HG03469 (cell line): ENCODE data around the gene RTP5.
A peak's percentile ranks its signal among the peaks of the same experiment; 100 is the strongest.
"Not testable (repeated sequence)": the region's sequence is repeated elsewhere in the genome, so short reads cannot be mapped to it uniquely, and the experiment has no call there.

Experiments used
- ATAC-seq: cut with Tn5 transposase; IDR thresholded peaks from one replicate; pipeline ENCODE4 v1.9.1; 2021; ENCODE audit warnings: mild to moderate bottlenecking, moderate library complexity, moderate number of reproducible peaks; ENCODE audit not compliant: unreplicated experiment

RTP5 gene

GRCh38 chr2:241870081-241870541, 582 bp downstream of the RTP5 start:
- no peak for ATAC-seq

- no peak for ATAC-seq
These were observed 1.3 kb downstream of the RTP5 start for GRCh38 chr2:241870611-241871537.

GRCh38 chr2:241871538-241872312, 2.2 kb downstream of the RTP5 start:
- no peak for ATAC-seq

- ATAC-seq = no peak
These were observed 2.7 kb downstream of the RTP5 start for GRCh38 chr2:241872313-241872642.

GRCh38 chr2:241873081-241873802, 3.7 kb downstream of the RTP5 start:
- ATAC-seq = no peak

GRCh38 chr2:241873803-241874110, 4.2 kb downstream of the RTP5 start:
- no peak for ATAC-seq

GRCh38 chr2:241874277-241874925, 4.9 kb downstream of the RTP5 start:
- no peak for ATAC-seq

GRCh38 chr2:241875754-241876527, 6.4 kb downstream of the RTP5 start:
- ATAC-seq = not testable (repeated sequence)

GRCh38 chr2:241876528-241877196, 7.1 kb downstream of the RTP5 start:
- no peak for ATAC-seq

- no peak for ATAC-seq
These were observed 7.7 kb downstream of the RTP5 start for GRCh38 chr2:241877197-241877685.

- no peak for ATAC-seq
These were observed 8.8 kb downstream of the RTP5 start for GRCh38 chr2:241877989-241878970.

GRCh38 chr2:241879326-241879725, 9.8 kb downstream of the RTP5 start:
- no peak for ATAC-seq

GRCh38 chr2:241880311-241881073, 11.0 kb downstream of the RTP5 start:
- ATAC-seq = no peak

- ATAC-seq = peak; percentile 30
These were observed 12.6 kb downstream of the RTP5 start for GRCh38 chr2:241882091-241882625.

- no peak for ATAC-seq
These were observed 15.4 kb downstream of the RTP5 start for GRCh38 chr2:241884951-241885290.

- no peak for ATAC-seq
These were observed 15.9 kb downstream of the RTP5 start for GRCh38 chr2:241885291-241885945.
